ENCODE results near the gene GCNT1. TPM values are rescaled to one million over a fixed set of nuclear protein-coding genes. Genes with fewer than 3 reads are reported as not detected.

GCNT1 gene
- total and polyA plus RNA-seq, 2 of the 4 experiments (the other 2 are of a cell fraction), result 12.5 to 46.6 TPM

GRCh38 chr9:76545191-76545590 is 86.2 kb downstream of the GCNT1 start:
- in situ Hi-C loops (cut with MboI; ENCODE audit: low sequenced_read_pairs) (no loop called here), dilution Hi-C loops (cut with HindIII; ENCODE audit: low sequenced_read_pairs, unreplicated experiment) (no loop called here), intact Hi-C loops (cut with micrococcal nuclease) (no loop called here)
- ChIA-PET CTCF (interaction anchor here (0.6 kb wide), 1 partner anchor 12 kb away, joined by 3 read pairs; no protein-coding TSS in a partner anchor), POLR2A (ENCODE audit: unreplicated experiment) (no interaction called here)
- H3K14ac ChIP-seq (replicated peaks; ENCODE audit: low read depth, low read length), result no peak overlapping the region
- no peak overlapping the region for H3K23ac ChIP-seq (ENCODE audit: low read depth, low read length)
- no peak for ATAC-seq (ENCODE audit: low read depth)
- H4K5ac ChIP-seq (ENCODE audit: low read depth, low read length), result no peak overlapping the region
- H2BK15ac ChIP-seq (ENCODE audit: low read depth, low read length), result no peak overlapping the region
- H4K91ac ChIP-seq (ENCODE audit: insufficient read depth, low read depth, low read length), result no peak overlapping the region
- no peak overlapping the region for H2BK20ac ChIP-seq (ENCODE audit: low read depth, low read length)
- no peak for TF ChIP-seq BHLHE40 (IDR thresholded peaks at IDR 0.05; ENCODE audit: low read depth, low read length)
- TF ChIP-seq, protein P1, sequence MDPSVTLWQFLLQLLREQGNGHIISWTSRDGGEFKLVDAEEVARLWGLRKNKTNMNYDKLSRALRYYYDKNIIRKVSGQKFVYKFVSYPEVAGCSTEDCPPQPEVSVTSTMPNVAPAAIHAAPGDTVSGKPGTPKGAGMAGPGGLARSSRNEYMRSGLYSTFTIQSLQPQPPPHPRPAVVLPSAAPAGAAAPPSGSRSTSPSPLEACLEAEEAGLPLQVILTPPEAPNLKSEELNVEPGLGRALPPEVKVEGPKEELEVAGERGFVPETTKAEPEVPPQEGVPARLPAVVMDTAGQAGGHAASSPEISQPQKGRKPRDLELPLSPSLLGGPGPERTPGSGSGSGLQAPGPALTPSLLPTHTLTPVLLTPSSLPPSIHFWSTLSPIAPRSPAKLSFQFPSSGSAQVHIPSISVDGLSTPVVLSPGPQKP (IDR thresholded peaks at IDR 0.05; ENCODE audit: borderline replicate concordance, low read depth, low read length), result no peak
- no peak for TF ChIP-seq CTCF (conservative IDR thresholded peaks at IDR 0.05; ENCODE audit: low read depth, low read length)
- no peak for TF ChIP-seq SMC3 (IDR thresholded peaks at IDR 0.05; ENCODE audit: low read depth, low read length)
- no peak for TF ChIP-seq RFX5 (IDR thresholded peaks at IDR 0.05; ENCODE audit: low read depth, low read length)
- TF ChIP-seq NFE2L2 (IDR thresholded peaks at IDR 0.05; ENCODE audit: low read depth, low read length), result no peak
- TF ChIP-seq MAZ (IDR thresholded peaks at IDR 0.05; ENCODE audit: borderline replicate concordance, low read depth, low read length), result no peak
- TF ChIP-seq CEBPB (IDR thresholded peaks at IDR 0.05; ENCODE audit: low read depth, low read length), result no peak
- TF ChIP-seq, protein P2, sequence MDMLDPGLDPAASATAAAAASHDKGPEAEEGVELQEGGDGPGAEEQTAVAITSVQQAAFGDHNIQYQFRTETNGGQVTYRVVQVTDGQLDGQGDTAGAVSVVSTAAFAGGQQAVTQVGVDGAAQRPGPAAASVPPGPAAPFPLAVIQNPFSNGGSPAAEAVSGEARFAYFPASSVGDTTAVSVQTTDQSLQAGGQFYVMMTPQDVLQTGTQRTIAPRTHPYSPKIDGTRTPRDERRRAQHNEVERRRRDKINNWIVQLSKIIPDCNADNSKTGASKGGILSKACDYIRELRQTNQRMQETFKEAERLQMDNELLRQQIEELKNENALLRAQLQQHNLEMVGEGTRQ (IDR thresholded peaks at IDR 0.05; ENCODE audit: low read depth, low read length), result no peak
- H3K4me1 ChIP-seq (ENCODE audit: control insufficient read depth, insufficient read depth, low read length), result no peaks in the 10 kb centered on the region
- no peaks in the 10 kb centered on the region for H3K79me1 ChIP-seq (ENCODE audit: low read depth in 1 of 2, low read length in 2 of 2)
- H2BK120ac ChIP-seq (ENCODE audit: low read depth, low read length), result no peak overlapping the region
- H3K9me3 ChIP-seq (ENCODE audit: control insufficient read depth, insufficient read depth, low read length), result no peaks in the 10 kb centered on the region
- H3K56ac ChIP-seq (ENCODE audit: extremely low read depth, insufficient read depth, low read length), result no peak overlapping the region
- no peak overlapping the region for H3K27ac ChIP-seq (ENCODE audit: insufficient read depth, low read length)
- H3K27me3 ChIP-seq (ENCODE audit: control insufficient read depth, insufficient read depth, low read length), result no peaks in the 10 kb centered on the region
- H2BK5ac ChIP-seq (ENCODE audit: low read depth, low read length, poor library complexity, severe bottlenecking), result no peak overlapping the region
- H4K8ac ChIP-seq (ENCODE audit: low read depth in 2 of 2, low read length in 2 of 2), result no peak overlapping the region
- no peaks in the 10 kb centered on the region for H3K9me1 ChIP-seq (ENCODE audit: insufficient read depth, low read length)
- no peak overlapping the region for H3K4ac ChIP-seq (ENCODE audit: low read depth, low read length)
- WGBS, 2 experiments (ENCODE audit: extremely low coverage in 2 of 2, insufficient read length in 1 of 2), result no CpG with 5 or more reads among the region's 2 CpGs
- no peak overlapping the region for H2AK5ac ChIP-seq (ENCODE audit: low read depth, low read length)
- H2AFZ ChIP-seq (replicated peaks; ENCODE audit: low read length, poor library complexity), result no peak overlapping the region
- no peak overlapping the region for H3K4me3 ChIP-seq (ENCODE audit: insufficient read depth, low read depth, low read length)
- no peak overlapping the region for H3K4me2 ChIP-seq (ENCODE audit: low read depth, low read length)
- no peak for DNase-seq
- H2AK9ac ChIP-seq (replicated peaks; ENCODE audit: low read depth, low read length, poor library complexity), result no peak overlapping the region
- H3K9ac ChIP-seq (ENCODE audit: low read depth, low read length), result no peak overlapping the region
- no peak overlapping the region for H3K18ac ChIP-seq (ENCODE audit: low read depth, low read length)
- BruUV-seq (replicated peaks), result no TSS peak
- no peaks in the 10 kb centered on the region for H3K36me3 ChIP-seq (ENCODE audit: control insufficient read depth, insufficient read depth, low read length)
- no peaks in the 10 kb centered on the region for H4K20me1 ChIP-seq (ENCODE audit: insufficient read depth, low read length)
